Measurements from ENCODE around the gene NTM. TPM values are rescaled to one million over a fixed set of nuclear protein-coding genes. Genes with fewer than 3 reads are reported as not detected.
A peak's percentile ranks its signal among the peaks of the same experiment; 100 is the strongest.

Gene NTM
- total RNA-seq, 1 experiment from 2014 or later, result 9.9 TPM

DNA sequence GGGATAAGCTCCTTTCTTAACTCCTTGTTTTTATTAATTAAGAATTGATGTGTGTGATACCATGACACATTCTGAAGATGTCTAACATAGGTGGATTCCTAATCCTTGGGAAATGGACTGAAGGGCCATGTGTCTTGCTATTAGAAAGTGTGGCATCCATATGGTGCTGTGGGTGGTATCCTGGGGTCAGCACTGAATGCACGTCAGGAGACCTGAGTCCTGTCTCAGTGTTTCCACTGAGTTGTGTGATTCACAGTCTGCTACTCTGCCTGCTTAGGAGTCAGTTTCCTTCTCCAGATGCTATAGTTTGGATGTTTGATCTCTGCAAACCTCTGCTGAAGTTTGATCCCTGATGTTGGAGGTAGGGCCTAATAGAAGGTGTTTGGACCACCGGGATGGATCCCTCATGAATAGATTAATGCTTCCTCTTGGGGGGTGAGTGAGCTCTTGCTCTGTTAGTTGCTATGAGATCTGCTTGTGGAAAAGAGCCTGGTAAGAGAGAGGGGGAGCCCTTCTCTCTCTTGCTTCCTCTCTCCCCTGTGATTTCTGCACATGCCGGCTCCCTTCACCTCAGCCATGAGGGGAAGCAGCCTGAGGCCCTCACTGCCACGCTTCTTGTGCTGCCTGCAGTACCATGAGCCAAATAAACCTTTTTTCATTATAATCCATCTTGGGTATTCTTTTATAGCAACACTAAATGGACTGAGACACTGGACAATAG, 666.5 kb downstream of the NTM start:
- Histone ChIP-seq H2BK20ac (ENCODE audit: low read depth, low read length, poor library complexity, severe bottlenecking) (no peak overlapping the region), H4K91ac (ENCODE audit: insufficient read length, low read depth, low read length) (no peak overlapping the region), H3K14ac (ENCODE audit: insufficient read depth, low read length) (no peak overlapping the region), H3K4me1 (ENCODE audit: insufficient read depth, low read length) (peaks cover 8% of the 10 kb centered on the region; the same call in 1 of the 2 replicates), H2BK120ac (ENCODE audit: low read depth, low read length, poor library complexity, severe bottlenecking) (no peak overlapping the region), H3K27ac (ENCODE audit: insufficient read length, low read depth, low read length) (no peak overlapping the region), H2AFZ (ENCODE audit: low read length) (no peak overlapping the region), H3K56ac (ENCODE audit: insufficient read length, low read depth, low read length) (no peak overlapping the region), H2BK12ac (ENCODE audit: insufficient read length, low read depth, low read length) (no peak overlapping the region), H3T11ph (ENCODE audit: low read length) (no peak overlapping the region), H3K9ac (ENCODE audit: extremely low read depth, insufficient read length, low read length) (no peak overlapping the region), H3K4me2 (ENCODE audit: insufficient read depth, insufficient read length, low read length) (no peak overlapping the region), H3K79me2 (ENCODE audit: insufficient read depth, low read length) (no peaks in the 10 kb centered on the region), H3K4ac (ENCODE audit: low read depth, low read length) (no peak overlapping the region), H3K27me3 (ENCODE audit: insufficient read depth, low read length) (no peaks in the 10 kb centered on the region), H4K8ac (replicated peaks; ENCODE audit: insufficient read length, low read depth, low read length) (no peak overlapping the region), H3K79me1 (ENCODE audit: insufficient read depth, low read depth, low read length, poor library complexity, severe bottlenecking) (no peaks in the 10 kb centered on the region), H3K18ac (ENCODE audit: insufficient read length, low read depth, low read length) (no peak overlapping the region), H2BK5ac (ENCODE audit: insufficient read length, low read length) (no peak overlapping the region), H4K20me1 (ENCODE audit: control insufficient read depth, insufficient read depth, insufficient read length) (no peaks in the 10 kb centered on the region), H4K5ac (ENCODE audit: insufficient read length, low read depth, low read length) (no peak overlapping the region), H2AK5ac (ENCODE audit: insufficient read length, low read length) (no peak overlapping the region), H2BK15ac (ENCODE audit: low read depth, low read length) (no peak overlapping the region), H3K23me2 (ENCODE audit: insufficient read length, low read depth, low read length, poor library complexity, severe bottlenecking) (no peaks in the 10 kb centered on the region), H3K23ac (ENCODE audit: insufficient read length, low read depth, low read length) (no peak overlapping the region), H3K9me3 (ENCODE audit: control insufficient read depth, low read depth, low read length) (no peaks in the 10 kb centered on the region)
- Mint-ChIP-seq H3K27me3 (ENCODE audit: low read depth) (peaks cover 2% of the 10 kb centered on the region; the same call in 1 of the 2 replicates), H3K27ac (peak overlapping the region; percentile 78 to 92 (median 80)), H3K36me3 (ENCODE audit: insufficient read depth in 1 of 3, low read depth in 3 of 3) (no peaks in the 10 kb centered on the region), H3K4me1 (peaks cover 21 to 32% of the 10 kb centered on the region in 2 experiments), H3K4me3 (no peak overlapping the region), H3K9me3 (no peaks in the 10 kb centered on the region)
- TF ChIP-seq CTCF (conservative IDR thresholded peaks at IDR 0.05), result no peak
- DNase-seq, result no peak
- no CpG with 5 or more reads among the region's 4 CpGs for WGBS (ENCODE audit: extremely low coverage, insufficient read length, low lambda C conversion rate)
